Measurements from ENCODE around the gene TLCD4. TPM values are rescaled to one million over a fixed set of nuclear protein-coding genes. Genes with fewer than 3 reads are reported as not detected.
A peak's percentile ranks its signal among the peaks of the same experiment; 100 is the strongest.

TLCD4 gene
- total and polyA plus RNA-seq, 2 of the 13 experiments (the other 11 are each of a cell fraction or from before 2014, with no cell fraction given) = 4.7 to 14.5 TPM

- TF ChIP-seq ZSCAN9 (CRISPR knock-in tag; IDR thresholded peaks at IDR 0.05; ENCODE audit: borderline replicate concordance) (no peak), ZNF451 (CRISPR knock-in tag; IDR thresholded peaks at IDR 0.05) (no peak), THAP9 (CRISPR knock-in tag; IDR thresholded peaks at IDR 0.05; ENCODE audit: borderline replicate concordance) (no peak), ZNF747 (CRISPR knock-in tag; IDR thresholded peaks at IDR 0.05; ENCODE audit: borderline replicate concordance) (no peak), PATZ1 (CRISPR knock-in tag; IDR thresholded peaks at IDR 0.05) (no peak), ATRX (CRISPR knock-in tag; IDR thresholded peaks at IDR 0.05; ENCODE audit: borderline replicate concordance) (no peak), CEBPG (CRISPR knock-in tag; IDR thresholded peaks at IDR 0.05) (peak; percentile 39; the same call in 1 of the 2 replicates), ZC3H4 (CRISPR knock-in tag; IDR thresholded peaks at IDR 0.05; ENCODE audit: borderline replicate concordance) (0 out of 2 replicates have a peak, but pooled peaks have one; percentile 36), ZNF644 (CRISPR knock-in tag; IDR thresholded peaks at IDR 0.05; ENCODE audit: low read depth) (no peak), ZNF619 (CRISPR knock-in tag; IDR thresholded peaks at IDR 0.05) (no peak), ZKSCAN1 (IDR thresholded peaks at IDR 0.05; ENCODE audit: low read length) (no peak), SOX5 (CRISPR knock-in tag; IDR thresholded peaks at IDR 0.05; ENCODE audit: borderline replicate concordance) (peak; percentile 64; the same call in 1 of the 2 replicates), ZMYM3 (CRISPR knock-in tag; IDR thresholded peaks at IDR 0.05) (no peak), CC2D1A (CRISPR knock-in tag; IDR thresholded peaks at IDR 0.05) (no peak), ZNF468 (CRISPR knock-in tag; IDR thresholded peaks at IDR 0.05) (no peak), SIX4 (CRISPR knock-in tag; IDR thresholded peaks at IDR 0.05) (no peak), PLRG1 (conservative IDR thresholded peaks at IDR 0.05) (no peak), ZNF609 (CRISPR knock-in tag; IDR thresholded peaks at IDR 0.05; ENCODE audit: borderline replicate concordance) (no peak), ZNF761 (CRISPR knock-in tag; conservative IDR thresholded peaks at IDR 0.05) (no peak), TEAD3 (CRISPR knock-in tag; optimal IDR thresholded peaks at IDR 0.05; ENCODE audit: borderline replicate concordance) (no peak)
- TF ChIP-seq, protein P1, sequence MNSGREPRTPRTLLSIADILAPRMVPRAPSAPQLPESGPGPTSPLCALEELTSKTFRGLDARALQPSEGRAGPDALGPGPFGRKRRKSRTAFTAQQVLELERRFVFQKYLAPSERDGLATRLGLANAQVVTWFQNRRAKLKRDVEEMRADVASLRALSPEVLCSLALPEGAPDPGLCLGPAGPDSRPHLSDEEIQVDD (CRISPR knock-in tag; IDR thresholded peaks at IDR 0.05; ENCODE audit: borderline replicate concordance) = no peak
These were observed 48.0 kb upstream of the TLCD4 start (continued) for GRCh38 chr1:95068956-95069709.
